ENCODE measurements around the gene F2RL3.

- TF ChIP-seq CTCF (IDR thresholded peaks at IDR 0.05) (no peak), POLR2A (IDR thresholded peaks at IDR 0.05) (no peak)
These were observed 26.9 kb downstream of the F2RL3 start for GRCh38 chr19:16915734-16916133.
